Naive thymus-derived CD4-positive, alpha-beta T cell (primary cell): ENCODE results near the gene CDK10. TPM values are rescaled to one million over a fixed set of nuclear protein-coding genes. Genes with fewer than 3 reads are reported as not detected.
"Not testable (repeated sequence)": the region's sequence is repeated elsewhere in the genome, so short reads cannot be mapped to it uniquely, and the experiment has no call there.

ENCODE experiments used
- ATAC-seq: fragments of 150-1000 bp; cut with Tn5 transposase; 2 replicates; pipeline ENCODE4 v1.10.0; 2021; ENCODE audit warnings: mild to moderate bottlenecking, moderate library complexity
- CTCF ChIA-PET: fragments of 350-600 bp; sonication (Branson Sonifier 250); formaldehyde crosslinking; loops from one replicate; lab custom pipeline; 2021; ENCODE audit warnings: antibody characterized with exemption; lab: Charles Lee
- POLR2A ChIA-PET: fragments of 350-600 bp; sonication (Branson Sonifier 250); formaldehyde crosslinking; loops from one replicate; lab custom pipeline; 2021; ENCODE audit warnings: antibody characterized with exemption, inconsistent platforms; lab: Charles Lee
- DNase-seq, 9 donors: peaks; one replicate each; pipeline versions ENCODE4 v3.0.0 to v3.0.0-alpha.2; 2020 to 2022; ENCODE audit warnings: mixed read lengths in 1 of 9
- H3K27ac ChIP-seq: one replicate; pipeline ENCODE4 v1.7.0; 2013; ENCODE audit warnings: mild to moderate bottlenecking, low read depth, low read length, moderate library complexity
- H3K27me3 ChIP-seq, 2 donors: one replicate each; pipeline ENCODE4 v1.7.0; 2013; ENCODE audit warnings: low read length in 2 of 2, mild to moderate bottlenecking in 2 of 2, moderate library complexity in 2 of 2; ENCODE audit not compliant: control insufficient read depth in 2 of 2, insufficient read depth in 2 of 2
- H3K36me3 ChIP-seq, 3 experiments: 1 replicate in 2 of 3; 2 replicates in 1 of 3; pipeline ENCODE4 v1.7.0; 2013; ENCODE audit warnings: low read length in 3 of 3, mild to moderate bottlenecking in 3 of 3, moderate library complexity in 1 of 3; ENCODE audit not compliant: insufficient read depth in 3 of 3, control insufficient read depth in 2 of 3
- H3K4me1 ChIP-seq, 2 donors: one replicate each; pipeline ENCODE4 v1.7.0; 2013; ENCODE audit warnings: low read length in 2 of 2, mild to moderate bottlenecking in 2 of 2, moderate library complexity in 1 of 2; ENCODE audit not compliant: control insufficient read depth in 2 of 2, insufficient read depth in 2 of 2
- H3K4me3 ChIP-seq: 2 replicates; pipeline ENCODE4 v1.7.0; 2013; ENCODE audit warnings: mild to moderate bottlenecking, low read length
- H3K9me3 ChIP-seq, 3 experiments: 1 replicate in 2 of 3; 2 replicates in 1 of 3; pipeline ENCODE4 v1.7.0; 2013; ENCODE audit warnings: low read length in 3 of 3; ENCODE audit not compliant: control insufficient read depth in 2 of 3
- H3K27ac Mint-ChIP-seq, 9 donors: one replicate each; pipeline ENCODE4 v1.8.0; 2020 to 2022; ENCODE audit warnings: mixed read lengths in 9 of 9, mild to moderate bottlenecking in 8 of 9, moderate library complexity in 5 of 9, inconsistent platforms in 2 of 9
- H3K27me3 Mint-ChIP-seq, 5 donors: one replicate each; pipeline ENCODE4 v1.8.0; 2021 to 2022; ENCODE audit warnings: mixed read lengths in 5 of 5, mild to moderate bottlenecking in 1 of 5
- H3K36me3 Mint-ChIP-seq, 5 donors: one replicate each; pipeline ENCODE4 v1.8.0; 2020 to 2022; ENCODE audit warnings: mixed read lengths in 5 of 5, mild to moderate bottlenecking in 3 of 5, inconsistent platforms in 1 of 5
- H3K4me1 Mint-ChIP-seq, 7 donors: one replicate each; pipeline ENCODE4 v1.8.0; 2020 to 2022; ENCODE audit warnings: mixed read lengths in 7 of 7, mild to moderate bottlenecking in 3 of 7, inconsistent platforms in 1 of 7
- H3K4me3 Mint-ChIP-seq, 10 donors: one replicate each; pipeline ENCODE4 v1.8.0; 2020 to 2022; ENCODE audit warnings: mild to moderate bottlenecking in 10 of 10, mixed read lengths in 10 of 10, moderate library complexity in 6 of 10, inconsistent platforms in 2 of 10
- H3K9me3 Mint-ChIP-seq, 11 donors: one replicate each; pipeline ENCODE4 v1.8.0; 2020 to 2022; ENCODE audit warnings: mixed read lengths in 11 of 11, mild to moderate bottlenecking in 4 of 11, inconsistent platforms in 1 of 11, moderate library complexity in 1 of 11
- intact Hi-C, 2 donors: fragments of 100-400 bp; cut with micrococcal nuclease; formaldehyde crosslinking; loops; one replicate each; pipeline ENCODE4 v1.15.1; 2023
- polyA plus RNA-seq, 2 donors: library from polyadenylated mRNA; unstranded; fragments of 300-500 nt; fragmentation: Illumina TruSeq; gene quantifications; one replicate each; pipeline ENCODE4 v1.2.3, GENCODE V29; 2021
- total RNA-seq, 6 experiments: library from RNA in 5 of 6; stranded (reverse) in 5 of 6; gene quantifications; 1 replicate in 5 of 6; 2 replicates in 1 of 6; pipeline ENCODE4 v1.2.3 and lab custom pipeline; 2021 to 2026

Gene CDK10
- total and polyA plus RNA-seq, 7 experiments from 2014 or later = 32.8 to 150 (median 99.3) TPM

DNA sequence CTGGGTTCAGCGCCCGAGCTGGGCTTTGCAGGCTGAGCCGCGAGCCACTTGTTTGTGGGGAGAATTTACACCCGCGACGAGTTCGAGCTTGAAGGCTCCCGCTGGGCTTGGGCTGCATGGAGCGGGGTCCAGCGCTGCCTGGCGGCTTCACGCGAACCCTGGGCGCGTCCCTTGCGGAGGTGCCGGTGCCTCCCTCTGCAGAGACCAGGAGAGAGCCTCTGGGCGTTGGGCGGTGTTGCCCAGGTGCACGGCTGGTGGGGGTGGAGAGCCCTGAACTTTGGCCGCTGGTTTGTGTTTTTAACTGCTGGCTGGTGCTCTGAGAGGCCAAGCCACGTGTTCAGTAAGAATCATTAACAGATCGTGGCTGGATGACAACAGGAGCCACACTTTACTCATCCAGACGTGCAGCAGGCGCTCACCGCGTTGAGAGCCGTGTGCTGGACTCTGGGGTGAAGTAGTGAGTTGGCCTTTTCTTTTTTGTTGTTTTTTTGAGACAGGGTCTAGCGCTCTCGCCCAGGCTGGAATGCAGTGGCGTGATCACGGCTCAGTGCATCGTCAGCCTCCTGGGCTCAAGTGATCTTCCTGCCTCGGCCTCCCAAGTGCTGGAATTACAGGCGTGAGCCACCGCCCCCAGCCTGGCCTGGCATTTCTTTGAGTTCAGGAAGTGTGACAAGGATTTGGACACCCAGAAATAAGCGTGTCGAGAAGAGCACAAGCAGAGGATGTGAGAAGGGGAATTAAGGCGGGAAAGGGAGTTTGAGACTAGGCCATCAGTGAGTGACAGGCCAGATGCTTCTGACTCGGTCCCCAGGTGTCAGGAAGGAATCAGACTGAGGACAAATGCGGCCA, 827 bp downstream of the CDK10 start:
- H3K4me3 Mint-ChIP-seq = peak overlapping the region; percentile 73 to 93 (median 86)
- H3K4me1 Mint-ChIP-seq = peaks cover 9 to 18% (median 17%) of the 10 kb centered on the region in 7 donors
- Histone ChIP-seq H3K36me3 (peaks cover 0 to 31% (median 2%) of the 10 kb centered on the region in 3 experiments), H3K9me3 (no peaks in the 10 kb centered on the region), H3K27me3 (no peaks in the 10 kb centered on the region), H3K27ac (peak overlapping the region; percentile 93), H3K4me3 (peak overlapping the region; percentile 96), H3K4me1 (peaks cover 0 to 7% of the 10 kb centered on the region in 2 donors)
- CTCF ChIA-PET = interaction anchor here (0.5 to 1.4 kb wide), 2 partner anchors 13 to 16 kb away, joined by 7 to 10 read pairs; no protein-coding TSS in a partner anchor
- no peaks in the 10 kb centered on the region for H3K27me3 Mint-ChIP-seq
- H3K27ac Mint-ChIP-seq = peak overlapping the region in 7 of 9 donors; percentile 8 to 90 (median 77)
- POLR2A ChIA-PET = interaction anchor here (0.6 to 2.4 kb wide), 10 partner anchors 11 to 473 kb away, joined by 3 to 21 read pairs (median 3); partner anchors contain the start of genes CHMP1A, SPATA2L, SPATA33 and TCF25
- H3K36me3 Mint-ChIP-seq = peaks cover 0 to 12% (median 0%) of the 10 kb centered on the region in 5 donors
- peaks cover 0 to 4% (median 0%) of the 10 kb centered on the region in 11 donors for H3K9me3 Mint-ChIP-seq
- DNase-seq (no peak), ATAC-seq (no peak)
- intact Hi-C loops = loop anchor here in 1 of 2 donors (2.0 to 5.0 kb wide), 2 partner anchors 185 to 517 kb away; partner anchors contain the start of genes CDH15 and TCF25

GRCh38 chr16:89688395-89688794, 1.9 kb downstream of the CDK10 start:
- H3K4me1 ChIP-seq = peaks cover 0 to 7% of the 10 kb centered on the region in 2 donors
- no peaks in the 10 kb centered on the region for H3K27me3 ChIP-seq
- peaks cover 9 to 18% (median 17%) of the 10 kb centered on the region in 7 donors for H3K4me1 Mint-ChIP-seq
- H3K27ac Mint-ChIP-seq = peak overlapping the region in 4 of 9 donors; percentile 18 to 77 (median 38)
- no peak for ATAC-seq
- CTCF ChIA-PET = interaction anchor here (0.7 to 1.7 kb wide), 3 partner anchors 12 to 592 kb away, joined by 4 to 6 read pairs (median 5); no protein-coding TSS in a partner anchor
- peaks cover 0 to 41% (median 4%) of the 10 kb centered on the region in 3 experiments for H3K36me3 ChIP-seq
- H3K27ac ChIP-seq = no peak overlapping the region
- peak overlapping the region; percentile 37 to 93 (median 85) for H3K4me3 Mint-ChIP-seq
- POLR2A ChIA-PET = interaction anchor here (0.7 to 1.9 kb wide), 4 partner anchors 16 to 185 kb away, joined by 3 to 6 read pairs (median 3); partner anchors contain the start of gene TCF25
- H3K9me3 ChIP-seq = no peaks in the 10 kb centered on the region
- no peak for DNase-seq
- no peaks in the 10 kb centered on the region for H3K27me3 Mint-ChIP-seq
- intact Hi-C loops = loop anchor here in 1 of 2 donors (5.0 kb wide), 1 partner anchor 184 kb away; the partner anchor contains the start of gene TCF25
- peaks cover 0 to 4% (median 0%) of the 10 kb centered on the region in 11 donors for H3K9me3 Mint-ChIP-seq
- peaks cover 0 to 14% (median 2%) of the 10 kb centered on the region in 5 donors for H3K36me3 Mint-ChIP-seq
- H3K4me3 ChIP-seq = no peak overlapping the region

DNA sequence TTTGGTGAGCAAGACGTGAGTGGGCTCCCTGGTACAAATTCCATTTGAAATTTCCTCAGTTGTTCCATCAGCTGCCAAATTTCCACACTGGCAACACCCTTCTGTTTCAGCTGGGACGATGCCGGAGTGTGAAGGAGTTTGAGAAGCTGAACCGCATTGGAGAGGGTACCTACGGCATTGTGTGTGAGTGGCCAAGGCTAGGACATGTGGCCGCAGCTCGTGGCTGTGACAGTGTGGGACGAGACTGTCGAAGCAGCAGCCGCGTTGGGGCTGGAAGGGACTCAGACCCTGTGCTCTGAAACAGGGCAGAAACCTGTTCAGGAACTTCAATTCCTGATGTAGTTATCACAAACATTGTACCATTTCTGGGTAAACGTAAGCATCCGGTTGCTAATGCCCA, 2.7 kb downstream of the CDK10 start:
- H3K27me3 ChIP-seq = no peaks in the 10 kb centered on the region
- intact Hi-C loops = loop anchor here in 1 of 2 donors (5.0 kb wide), 1 partner anchor 183 kb away; the partner anchor contains the start of gene TCF25
- no peak for DNase-seq
- peaks cover 0 to 17% (median 3%) of the 10 kb centered on the region in 5 donors for H3K36me3 Mint-ChIP-seq
- no peaks in the 10 kb centered on the region for H3K27me3 Mint-ChIP-seq
- peaks cover 9 to 18% (median 17%) of the 10 kb centered on the region in 7 donors for H3K4me1 Mint-ChIP-seq
- POLR2A ChIA-PET = interaction anchor here (0.7 to 1.9 kb wide), 5 partner anchors 9 to 175 kb away, joined by 3 to 6 read pairs (median 3); no protein-coding TSS in a partner anchor
- CTCF ChIA-PET = interaction anchor here (1.7 kb wide), 1 partner anchor 11 kb away, joined by 6 read pairs; no protein-coding TSS in a partner anchor
- H3K27ac Mint-ChIP-seq = no peak overlapping the region
- H3K9me3 Mint-ChIP-seq = peaks cover 0 to 4% (median 0%) of the 10 kb centered on the region in 11 donors
- no peak overlapping the region for H3K4me3 Mint-ChIP-seq
- H3K4me3 ChIP-seq = no peak overlapping the region
- ATAC-seq = no peak
- no peaks in the 10 kb centered on the region for H3K9me3 ChIP-seq
- no peak overlapping the region for H3K27ac ChIP-seq
- peaks cover 0 to 48% (median 4%) of the 10 kb centered on the region in 3 experiments for H3K36me3 ChIP-seq
- peaks cover 0 to 7% of the 10 kb centered on the region in 2 donors for H3K4me1 ChIP-seq

DNA sequence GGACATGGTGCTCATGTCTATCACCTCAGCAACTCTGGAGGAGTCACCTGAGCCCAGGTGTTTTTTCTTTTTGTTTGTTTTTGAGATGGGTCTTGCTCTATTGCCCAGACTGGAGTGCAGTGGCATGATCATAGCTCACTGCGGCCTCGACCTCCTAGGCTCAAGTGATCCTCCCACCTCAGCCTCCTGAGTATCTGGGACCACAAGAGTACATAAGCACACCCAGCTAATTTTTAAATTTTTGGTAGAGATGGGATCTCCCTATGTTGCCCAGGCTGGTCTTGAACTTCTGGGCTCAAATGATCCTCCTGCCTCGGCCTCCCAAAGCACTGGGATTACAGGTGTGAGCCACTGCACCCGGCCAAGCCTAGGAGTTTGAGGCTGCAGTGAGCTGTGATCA, 3.1 kb downstream of the CDK10 start:
- ChIA-PET POLR2A (interaction anchor here (0.9 to 1.9 kb wide), 3 partner anchors 9 to 174 kb away, joined by 3 to 6 read pairs (median 5); no protein-coding TSS in a partner anchor), CTCF (interaction anchor here (1.7 kb wide), 1 partner anchor 10 kb away, joined by 6 read pairs; no protein-coding TSS in a partner anchor)
- not testable (repeated sequence) for H3K9me3 ChIP-seq, DNase-seq, H3K27me3 ChIP-seq, ATAC-seq, H3K9me3 Mint-ChIP-seq, H3K27ac ChIP-seq, H3K27me3 Mint-ChIP-seq, H3K27ac Mint-ChIP-seq, H3K4me1 ChIP-seq, H3K4me3 ChIP-seq, H3K4me3 Mint-ChIP-seq
- peaks cover 0 to 17% (median 3%) of the 10 kb centered on the region in 5 donors for H3K36me3 Mint-ChIP-seq
- intact Hi-C loops = loop anchor here in 1 of 2 donors (5.0 kb wide), 1 partner anchor 183 kb away; the partner anchor contains the start of gene TCF25
- H3K4me1 Mint-ChIP-seq = peaks cover 9 to 18% (median 17%) of the 10 kb centered on the region in 7 donors
- H3K36me3 ChIP-seq = peaks cover 0 to 50% (median 4%) of the 10 kb centered on the region in 3 experiments

- Histone ChIP-seq H3K4me3 (no peak overlapping the region), H3K4me1 (peaks cover 0 to 7% of the 10 kb centered on the region in 2 donors), H3K27ac (no peak overlapping the region), H3K27me3 (no peaks in the 10 kb centered on the region), H3K9me3 (no peaks in the 10 kb centered on the region), H3K36me3 (peaks cover 0 to 56% (median 4%) of the 10 kb centered on the region in 3 experiments)
- H3K27ac Mint-ChIP-seq = no peak overlapping the region
- CTCF ChIA-PET = no interaction called here
- H3K4me1 Mint-ChIP-seq = peaks cover 10 to 20% (median 17%) of the 10 kb centered on the region in 7 donors
- peaks cover 0 to 17% (median 3%) of the 10 kb centered on the region in 5 donors for H3K36me3 Mint-ChIP-seq
- POLR2A ChIA-PET = interaction anchor here (1.0 kb wide), 1 partner anchor 32 kb away, joined by 3 read pairs; no protein-coding TSS in a partner anchor
- H3K27me3 Mint-ChIP-seq = no peaks in the 10 kb centered on the region
- no peak overlapping the region for H3K4me3 Mint-ChIP-seq
- no peak for DNase-seq
- H3K9me3 Mint-ChIP-seq = no peaks in the 10 kb centered on the region
- no peak for ATAC-seq
- intact Hi-C loops = no loop called here
These were observed 4.0 kb downstream of the CDK10 start for GRCh38 chr16:89690392-89690901.
